Mucosa of descending colon (tissue), 3 donors: ENCODE data around the gene NTRK3. TPM values are rescaled to one million over a fixed set of nuclear protein-coding genes. Genes with fewer than 3 reads are reported as not detected.

Experiments
- ATAC-seq: fragments of 200-7000 bp; cut with Tn5 transposase; one replicate; pipeline ENCODE4 v1.9.1; 2020; ENCODE audit warnings: mild to moderate bottlenecking, moderate library complexity
- DNase-seq, 3 donors: peaks; one replicate each; pipeline ENCODE4 v3.0.0-alpha.2; 2020
- H3K36me3 ChIP-seq: fragments of 200-600 bp; one replicate; pipeline ENCODE4 v1.8.0; 2021; ENCODE audit warnings: low read depth, mild to moderate bottlenecking
- H3K4me1 ChIP-seq: fragments of 200-600 bp; one replicate; pipeline ENCODE4 v1.8.0; 2021; ENCODE audit warnings: low read depth, mild to moderate bottlenecking
- H3K4me3 ChIP-seq: fragments of 200-600 bp; one replicate; pipeline ENCODE4 v1.8.0; 2021; ENCODE audit warnings: mild to moderate bottlenecking
- H3K9me3 ChIP-seq: fragments of 200-600 bp; one replicate; pipeline ENCODE4 v1.8.0; 2021; ENCODE audit warnings: mild to moderate bottlenecking
- intact Hi-C, 2 donors: fragments of 100-400 bp; cut with DNase I in 1 of 2; cut with micrococcal nuclease in 1 of 2; formaldehyde crosslinking; loops; one replicate each; pipeline versions ENCODE4 v1.11.0 to v1.11.1; 2022; cut with DNase I, micrococcal nuclease
- total RNA-seq, 3 donors: library from RNA; stranded (reverse); fragmentation: NEBNext Ultra II Directional in 2 of 3; extraction: Animal tissue kit (Norgen Biotek cat#: 25700) in 2 of 3; gene quantifications; one replicate each; pipeline versions ENCODE4 v1.2.1 to v1.2.4, GENCODE V29; 2021 to 2023
- TF ChIP-seq, protein P1 (sequence below): fragments of 200-600 bp; IDR thresholded peaks from one replicate; pipeline ENCODE4 v1.8.0; 2022; ENCODE audit warnings: antibody characterized with exemption, mild to moderate bottlenecking
- donor health status: DM: no; HTN: no; CAD: no; lungs with moderate emphysema.
- donor health status: DM: no; HTN: no; CAD: no.
- donor health status: DM: no; HTN: yes; CAD: no.

Gene NTRK3
- total RNA-seq, 3 donors from 2014 or later = 0.78 to 2.8 (median 2.1) TPM

DNA sequence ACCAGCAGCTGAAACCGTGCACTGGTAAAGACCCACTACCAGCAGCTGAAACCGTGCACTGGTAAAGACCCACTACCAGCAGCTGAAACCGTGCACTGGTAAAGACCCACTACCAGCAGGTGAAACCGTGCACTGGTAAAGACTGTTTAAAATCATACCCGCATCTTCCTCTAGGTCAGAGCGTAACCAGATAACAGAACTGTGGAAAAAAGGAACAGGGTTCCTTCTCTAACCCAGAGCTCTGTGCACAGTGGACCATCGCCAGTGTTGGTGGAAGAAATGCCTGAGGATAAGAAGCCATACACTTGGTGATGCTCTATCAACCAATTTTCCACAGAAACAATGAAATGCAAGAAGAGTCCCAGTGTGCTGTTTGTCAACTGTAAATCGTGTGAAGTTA is 243.4 kb downstream of the NTRK3 start:
- H3K9me3 ChIP-seq = no peaks in the 10 kb centered on the region
- TF ChIP-seq, protein P1, sequence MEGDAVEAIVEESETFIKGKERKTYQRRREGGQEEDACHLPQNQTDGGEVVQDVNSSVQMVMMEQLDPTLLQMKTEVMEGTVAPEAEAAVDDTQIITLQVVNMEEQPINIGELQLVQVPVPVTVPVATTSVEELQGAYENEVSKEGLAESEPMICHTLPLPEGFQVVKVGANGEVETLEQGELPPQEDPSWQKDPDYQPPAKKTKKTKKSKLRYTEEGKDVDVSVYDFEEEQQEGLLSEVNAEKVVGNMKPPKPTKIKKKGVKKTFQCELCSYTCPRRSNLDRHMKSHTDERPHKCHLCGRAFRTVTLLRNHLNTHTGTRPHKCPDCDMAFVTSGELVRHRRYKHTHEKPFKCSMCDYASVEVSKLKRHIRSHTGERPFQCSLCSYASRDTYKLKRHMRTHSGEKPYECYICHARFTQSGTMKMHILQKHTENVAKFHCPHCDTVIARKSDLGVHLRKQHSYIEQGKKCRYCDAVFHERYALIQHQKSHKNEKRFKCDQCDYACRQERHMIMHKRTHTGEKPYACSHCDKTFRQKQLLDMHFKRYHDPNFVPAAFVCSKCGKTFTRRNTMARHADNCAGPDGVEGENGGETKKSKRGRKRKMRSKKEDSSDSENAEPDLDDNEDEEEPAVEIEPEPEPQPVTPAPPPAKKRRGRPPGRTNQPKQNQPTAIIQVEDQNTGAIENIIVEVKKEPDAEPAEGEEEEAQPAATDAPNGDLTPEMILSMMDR = no peak
- DNase-seq (no peak), ATAC-seq (no peak)
- H3K36me3 ChIP-seq = no peaks in the 10 kb centered on the region
- H3K4me1 ChIP-seq = no peaks in the 10 kb centered on the region
- no peak overlapping the region for H3K4me3 ChIP-seq
- intact Hi-C loops = no loop called here

DNA sequence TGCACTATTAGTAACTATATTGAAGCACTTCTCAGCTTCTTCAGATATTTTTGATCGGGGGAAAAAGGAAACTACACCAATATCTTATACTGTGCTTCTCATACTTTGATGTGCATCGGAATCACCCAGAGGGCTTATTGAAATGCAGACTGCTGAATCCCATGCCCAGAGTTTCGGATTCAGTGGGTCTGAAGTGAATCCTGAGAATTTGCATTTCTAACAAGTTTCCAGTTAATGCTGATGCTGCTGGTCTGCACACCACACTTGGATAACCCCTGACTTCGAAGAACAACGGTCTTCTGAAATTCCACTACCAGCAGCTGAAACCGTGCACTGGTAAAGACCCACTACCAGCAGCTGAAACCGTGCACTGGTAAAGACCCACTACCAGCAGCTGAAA is 243.9 kb downstream of the NTRK3 start:
- H3K9me3 ChIP-seq = no peaks in the 10 kb centered on the region
- no peaks in the 10 kb centered on the region for H3K36me3 ChIP-seq
- no peak overlapping the region for H3K4me3 ChIP-seq
- intact Hi-C loops = no loop called here
- no peak for ATAC-seq
- no peaks in the 10 kb centered on the region for H3K4me1 ChIP-seq
- TF ChIP-seq, protein P1 = no peak
- no peak for DNase-seq

- no peak overlapping the region for H3K4me3 ChIP-seq
- DNase-seq (no peak), ATAC-seq (no peak)
- intact Hi-C loops = no loop called here
- no peaks in the 10 kb centered on the region for H3K4me1 ChIP-seq
- no peaks in the 10 kb centered on the region for H3K9me3 ChIP-seq
- TF ChIP-seq, protein P1 = no peak
- no peaks in the 10 kb centered on the region for H3K36me3 ChIP-seq
These were observed 244.3 kb downstream of the NTRK3 start for GRCh38 chr15:88012233-88012632.

- no peaks in the 10 kb centered on the region for H3K4me1 ChIP-seq
- no peaks in the 10 kb centered on the region for H3K9me3 ChIP-seq
- DNase-seq = no peak
- H3K36me3 ChIP-seq = no peaks in the 10 kb centered on the region
- intact Hi-C loops = no loop called here
- TF ChIP-seq, protein P1 = no peak
- no peak overlapping the region for H3K4me3 ChIP-seq
- ATAC-seq = no peak
These were observed 245.0 kb downstream of the NTRK3 start for GRCh38 chr15:88011533-88011932.

GRCh38 chr15:88006146-88006545 is 250.4 kb downstream of the NTRK3 start:
- Histone ChIP-seq H3K4me1 (no peaks in the 10 kb centered on the region), H3K9me3 (no peaks in the 10 kb centered on the region), H3K4me3 (no peak overlapping the region), H3K36me3 (no peaks in the 10 kb centered on the region)
- ATAC-seq (no peak), DNase-seq (no peak)
- intact Hi-C loops = no loop called here
- TF ChIP-seq, protein P1 = no peak

DNA sequence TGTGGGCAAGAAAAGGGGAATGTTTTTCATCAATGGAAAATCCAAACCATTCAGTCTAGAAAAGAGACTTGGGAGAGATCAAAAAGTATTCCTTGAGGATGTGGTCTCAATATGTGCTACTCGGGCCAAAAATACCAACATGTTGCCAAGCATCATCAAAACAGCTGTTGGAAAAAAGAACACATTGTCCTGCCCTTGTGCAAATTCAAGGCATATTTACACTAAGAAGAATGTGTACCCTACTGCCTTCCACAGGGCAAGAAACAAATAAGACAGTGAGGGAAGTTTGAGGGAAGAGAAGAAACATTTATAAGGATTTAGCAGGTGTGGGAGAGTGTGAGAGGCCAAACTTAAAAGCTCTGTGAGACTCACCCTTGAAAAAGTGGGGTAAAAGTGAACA is 252.1 kb downstream of the NTRK3 start:
- H3K4me3 ChIP-seq = no peak overlapping the region
- TF ChIP-seq, protein P1 = no peak
- intact Hi-C loops = no loop called here
- DNase-seq = no peak
- H3K4me1 ChIP-seq = no peaks in the 10 kb centered on the region
- no peak for ATAC-seq
- no peaks in the 10 kb centered on the region for H3K36me3 ChIP-seq
- H3K9me3 ChIP-seq = peaks cover 3% of the 10 kb centered on the region
